WTC11 (cell line): ENCODE data around the gene BOLA2B. TPM values are rescaled to one million over a fixed set of nuclear protein-coding genes. Genes with fewer than 3 reads are reported as not detected.
"Not testable (repeated sequence)": the region's sequence is repeated elsewhere in the genome, so short reads cannot be mapped to it uniquely, and the experiment has no call there.

Experiments used
- ATAC-seq: fragments of 200-7000 bp; cut with Tn5 transposase; 2 replicates; pipeline ENCODE4 v1.10.0; 2021; ENCODE audit warnings: mild to moderate bottlenecking, moderate library complexity
- CTCF ChIA-PET: fragments of 300-600 bp; sonication (Branson Sonifier 250); formaldehyde crosslinking; loops from one replicate; lab custom pipeline; 2021; ENCODE audit warnings: antibody characterized with exemption; lab: Charles Lee
- POLR2A ChIA-PET: fragments of 350-600 bp; sonication (Branson Sonifier 250); formaldehyde crosslinking; loops from one replicate; lab custom pipeline; 2021; ENCODE audit warnings: antibody characterized with exemption; lab: Charles Lee
- DNase-seq: peaks from one replicate; pipeline ENCODE4 v3.0.0; 2021; ENCODE audit warnings: low spot score
- H3K27ac Mint-ChIP-seq: 2 replicates; pipeline ENCODE4 v1.8.0; 2021; ENCODE audit warnings: mixed read lengths
- H3K27me3 Mint-ChIP-seq: 2 replicates; pipeline ENCODE4 v1.8.0; 2021; ENCODE audit warnings: low read depth, mild to moderate bottlenecking, moderate library complexity, mixed read lengths
- H3K36me3 Mint-ChIP-seq: 2 replicates; pipeline ENCODE4 v1.8.0; 2021; ENCODE audit warnings: mixed read lengths
- H3K4me1 Mint-ChIP-seq: 2 replicates; pipeline ENCODE4 v1.8.0; 2022; ENCODE audit warnings: mixed read lengths
- H3K4me3 Mint-ChIP-seq: 2 replicates; pipeline ENCODE4 v1.8.0; 2021; ENCODE audit warnings: mild to moderate bottlenecking, moderate library complexity, mixed read lengths
- H3K9me3 Mint-ChIP-seq: 2 replicates; pipeline ENCODE4 v1.8.0; 2021; ENCODE audit warnings: mixed read lengths
- ATF6 ChIP-seq: sonication (generic); formaldehyde crosslinking; IDR thresholded peaks from 2 replicates; pipeline ENCODE4 v1.8.1; 2023; ENCODE audit warnings: mild to moderate bottlenecking, missing genetic modification reagents
- CDX4 ChIP-seq: fragments of 250-450 bp; sonication (Bioruptor Pico); IDR thresholded peaks from 2 replicates; pipeline ENCODE4 v1.9.0; 2021; ENCODE audit warnings: moderate library complexity, mild to moderate bottlenecking, inconsistent platforms, borderline replicate concordance
- CREB1 ChIP-seq: sonication (generic); formaldehyde crosslinking; IDR thresholded peaks from 2 replicates; pipeline ENCODE4 v1.8.0; 2023; ENCODE audit warnings: mild to moderate bottlenecking, missing genetic modification reagents
- CREM ChIP-seq: sonication (generic); formaldehyde crosslinking; IDR thresholded peaks from 2 replicates; pipeline ENCODE4 v1.8.1; 2022; ENCODE audit warnings: mild to moderate bottlenecking, missing genetic modification reagents, moderate library complexity
- ELF4 ChIP-seq: sonication (generic); formaldehyde crosslinking; IDR thresholded peaks from 2 replicates; pipeline ENCODE4 v1.8.1; 2022; ENCODE audit warnings: low read depth, mild to moderate bottlenecking, moderate library complexity, missing genetic modification reagents
- ETV6 ChIP-seq: sonication (generic); formaldehyde crosslinking; IDR thresholded peaks from 2 replicates; pipeline ENCODE4 v1.8.1; 2022; ENCODE audit warnings: mild to moderate bottlenecking, missing genetic modification reagents
- GABPB1 ChIP-seq: sonication (generic); formaldehyde crosslinking; IDR thresholded peaks from 2 replicates; pipeline ENCODE4 v1.8.1; 2023; ENCODE audit warnings: mild to moderate bottlenecking, missing genetic modification reagents
- MAX ChIP-seq: sonication (generic); formaldehyde crosslinking; IDR thresholded peaks from 2 replicates; pipeline ENCODE4 v1.8.0; 2022; ENCODE audit warnings: mild to moderate bottlenecking, missing genetic modification reagents
- NR2C2 ChIP-seq: sonication (generic); formaldehyde crosslinking; IDR thresholded peaks from 2 replicates; pipeline ENCODE4 v1.8.0; 2022; ENCODE audit warnings: mild to moderate bottlenecking, missing genetic modification reagents
- RORB ChIP-seq: fragments of 250-450 bp; sonication (Bioruptor Pico); IDR thresholded peaks from 2 replicates; pipeline ENCODE4 v1.9.0; 2021; ENCODE audit warnings: mild to moderate bottlenecking
- SMAD4 ChIP-seq: sonication (generic); formaldehyde crosslinking; IDR thresholded peaks from 2 replicates; pipeline ENCODE4 v1.8.0; 2022; ENCODE audit warnings: mild to moderate bottlenecking, missing genetic modification reagents
- TEAD4 ChIP-seq: sonication (generic); formaldehyde crosslinking; IDR thresholded peaks from 2 replicates; pipeline ENCODE4 v1.8.0; 2022; ENCODE audit warnings: mild to moderate bottlenecking, missing genetic modification reagents
- ZNF121 ChIP-seq: sonication (generic); formaldehyde crosslinking; IDR thresholded peaks from 2 replicates; pipeline ENCODE4 v1.8.0; 2023; ENCODE audit warnings: missing genetic modification reagents
- ZNF416 ChIP-seq: fragments of 250-450 bp; sonication (Bioruptor Pico); IDR thresholded peaks from 2 replicates; pipeline ENCODE4 v1.9.0; 2021; ENCODE audit warnings: mild to moderate bottlenecking, inconsistent platforms
- ZNF671 ChIP-seq: fragments of 250-450 bp; sonication (Bioruptor Pico); IDR thresholded peaks from 2 replicates; pipeline ENCODE4 v1.8.0; 2021; ENCODE audit warnings: mild to moderate bottlenecking
- total RNA-seq: library from RNA; stranded (reverse); gene quantifications from 3 replicates; pipeline ENCODE4 v1.2.3, GENCODE V29; 2021

Gene BOLA2B
- total RNA-seq, 1 experiment from 2014 or later: 206 TPM

- H3K4me1 Mint-ChIP-seq, H3K27me3 Mint-ChIP-seq, DNase-seq, H3K27ac Mint-ChIP-seq, H3K9me3 Mint-ChIP-seq, POLR2A ChIA-PET, CTCF ChIA-PET, H3K36me3 Mint-ChIP-seq, H3K4me3 Mint-ChIP-seq: not testable (repeated sequence)
- ATAC-seq: peak; percentile 40
Observed at GRCh38 chr16:30193098-30193497, 368 bp downstream of the BOLA2B start.

- POLR2A ChIA-PET: not testable (repeated sequence)
Observed at GRCh38 chr16:30191158-30191557, 2.3 kb downstream of the BOLA2B start.

GRCh38 chr16:30187971-30188561 is 5.4 kb downstream of the BOLA2B start:
- ATAC-seq (no peak), DNase-seq (no peak)
- no peaks in the 10 kb centered on the region for H3K9me3 Mint-ChIP-seq
- TF ChIP-seq CREB1 (CRISPR knock-in tag): no peak
- no peak for TF ChIP-seq SMAD4
- no peak for TF ChIP-seq ATF6 (CRISPR knock-in tag)
- TF ChIP-seq NR2C2 (CRISPR knock-in tag): no peak
- TF ChIP-seq RORB (CRISPR knock-in tag): no peak
- no peak for TF ChIP-seq ETV6 (CRISPR knock-in tag)
- TF ChIP-seq GABPB1: no peak
- TF ChIP-seq ZNF416 (CRISPR knock-in tag): no peak
- no peak for TF ChIP-seq ELF4 (CRISPR knock-in tag)
- no peak for TF ChIP-seq TEAD4
- POLR2A ChIA-PET: no interaction called here
- no peaks in the 10 kb centered on the region for H3K36me3 Mint-ChIP-seq
- H3K4me1 Mint-ChIP-seq: peaks cover 7% of the 10 kb centered on the region
- H3K4me3 Mint-ChIP-seq: no peak overlapping the region
- CTCF ChIA-PET: interaction anchor here (0.6 to 4.8 kb wide), 10 partner anchors 10 to 446 kb away, joined by 3 to 21 read pairs (median 4); partner anchors contain the start of genes TBX6, YPEL3 and ZNF771
- no peak overlapping the region for H3K27ac Mint-ChIP-seq
- peaks cover 14% of the 10 kb centered on the region for H3K27me3 Mint-ChIP-seq

More at GRCh38 chr16:30191158-30191557, 2.3 kb downstream of the BOLA2B start:
- H3K4me3 Mint-ChIP-seq, H3K27me3 Mint-ChIP-seq, ATAC-seq, H3K27ac Mint-ChIP-seq, CTCF ChIA-PET, H3K36me3 Mint-ChIP-seq, H3K9me3 Mint-ChIP-seq, H3K4me1 Mint-ChIP-seq, DNase-seq: not testable (repeated sequence)

GRCh38 chr16:30187556-30187865 is 6.0 kb downstream of the BOLA2B start:
- TF ChIP-seq MAX (CRISPR knock-in tag) (0 out of 2 replicates have a peak, but pooled peaks have one; percentile 1), CREM (CRISPR knock-in tag) (no peak), ZNF121 (CRISPR knock-in tag) (no peak), CDX4 (no peak), ZNF671 (CRISPR knock-in tag) (no peak)
- H3K9me3 Mint-ChIP-seq: no peaks in the 10 kb centered on the region
- no peak overlapping the region for H3K4me3 Mint-ChIP-seq
- peaks cover 7% of the 10 kb centered on the region for H3K4me1 Mint-ChIP-seq
- CTCF ChIA-PET: interaction anchor here (0.6 to 4.8 kb wide), 10 partner anchors 9 to 447 kb away, joined by 3 to 21 read pairs (median 4); partner anchors contain the start of genes TBX6, YPEL3 and ZNF771
- no peak for DNase-seq
- POLR2A ChIA-PET: no interaction called here
- ATAC-seq: no peak
- no peaks in the 10 kb centered on the region for H3K36me3 Mint-ChIP-seq
- no peak overlapping the region for H3K27ac Mint-ChIP-seq
- peaks cover 17% of the 10 kb centered on the region for H3K27me3 Mint-ChIP-seq
